ENCODE data around the gene MANSC1. TPM values are rescaled to one million over a fixed set of nuclear protein-coding genes. Genes with fewer than 3 reads are reported as not detected.

MANSC1 gene
- total and polyA plus RNA-seq, 2 of the 13 experiments (the other 11 are each of a cell fraction or from before 2014, with no cell fraction given) = 1.9 to 4.2 TPM

DNA sequence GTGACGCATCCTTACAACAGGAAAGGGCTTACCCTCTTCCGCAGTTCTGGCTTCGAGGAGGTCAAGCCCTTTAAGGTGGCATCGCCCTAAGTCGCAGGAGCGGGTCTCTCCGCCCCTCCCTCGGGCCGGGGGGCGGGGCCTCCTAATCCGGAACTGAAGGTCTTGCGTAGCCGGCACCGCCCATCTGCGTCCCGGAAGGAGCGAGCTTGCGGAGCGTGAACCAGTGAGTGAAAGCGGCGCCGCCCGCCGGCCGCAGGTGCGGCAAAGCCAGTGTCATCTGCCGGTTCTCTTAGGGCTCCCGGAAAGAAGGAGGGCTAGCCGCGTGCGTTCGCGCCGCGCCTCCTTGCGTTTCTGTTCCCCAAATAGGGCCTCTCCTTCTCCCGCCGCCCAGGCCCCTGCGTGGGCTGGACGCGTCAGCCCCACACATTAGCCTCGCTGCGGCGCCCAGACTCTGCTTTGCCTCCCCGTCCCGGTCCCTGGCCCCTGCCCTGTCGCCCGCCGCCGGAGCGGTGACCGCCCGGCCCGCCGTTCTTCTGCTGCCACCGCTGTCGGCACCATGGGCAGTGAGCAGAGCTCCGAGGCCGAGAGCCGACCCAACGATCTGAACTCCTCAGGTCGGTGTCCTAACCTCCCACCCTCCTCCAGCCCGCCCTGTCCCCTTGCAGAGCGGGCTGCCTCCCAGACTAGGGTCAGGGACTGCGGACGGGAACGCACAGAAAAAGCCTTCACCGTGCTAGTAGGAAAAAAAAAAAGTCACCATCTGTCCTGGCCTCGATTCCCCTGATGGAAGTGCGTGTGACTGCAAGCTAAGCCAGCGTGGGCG, 7.1 kb upstream of the MANSC1 start, which contains the start of gene BORCS5 (continued):
- TF ChIP-seq ZSCAN21 (CRISPR knock-in tag; IDR thresholded peaks at IDR 0.05; ENCODE audit: borderline replicate concordance) (peak; percentile 79; the same call in 1 of the 2 replicates), ZNF737 (CRISPR knock-in tag; IDR thresholded peaks at IDR 0.05; ENCODE audit: borderline replicate concordance) (peak; percentile 71), SRSF9 (IDR thresholded peaks at IDR 0.05; ENCODE audit: borderline replicate concordance, insufficient read depth, low read depth, low read length, poor library complexity, severe bottlenecking) (no peak), ZNF577 (CRISPR knock-in tag; IDR thresholded peaks at IDR 0.05; ENCODE audit: borderline replicate concordance, low read depth) (no peak), CBFB (CRISPR knock-in tag; IDR thresholded peaks at IDR 0.05) (0 out of 2 replicates have a peak, but pooled peaks have one; percentile 26), TAF1 (CRISPR knock-in tag; IDR thresholded peaks at IDR 0.05) (peak; percentile 95), ZNF451 (CRISPR knock-in tag; IDR thresholded peaks at IDR 0.05) (peak; percentile 85)
- TF ChIP-seq, protein P1, sequence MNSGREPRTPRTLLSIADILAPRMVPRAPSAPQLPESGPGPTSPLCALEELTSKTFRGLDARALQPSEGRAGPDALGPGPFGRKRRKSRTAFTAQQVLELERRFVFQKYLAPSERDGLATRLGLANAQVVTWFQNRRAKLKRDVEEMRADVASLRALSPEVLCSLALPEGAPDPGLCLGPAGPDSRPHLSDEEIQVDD (CRISPR knock-in tag; IDR thresholded peaks at IDR 0.05; ENCODE audit: borderline replicate concordance) = peak; percentile 67; the same call in 1 of the 2 replicates
- TF ChIP-seq, protein P2, sequence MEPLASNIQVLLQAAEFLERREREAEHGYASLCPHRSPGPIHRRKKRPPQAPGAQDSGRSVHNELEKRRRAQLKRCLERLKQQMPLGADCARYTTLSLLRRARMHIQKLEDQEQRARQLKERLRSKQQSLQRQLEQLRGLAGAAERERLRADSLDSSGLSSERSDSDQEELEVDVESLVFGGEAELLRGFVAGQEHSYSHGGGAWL (CRISPR knock-in tag; IDR thresholded peaks at IDR 0.05) = peak; percentile 95
- TF ChIP-seq, protein P3, sequence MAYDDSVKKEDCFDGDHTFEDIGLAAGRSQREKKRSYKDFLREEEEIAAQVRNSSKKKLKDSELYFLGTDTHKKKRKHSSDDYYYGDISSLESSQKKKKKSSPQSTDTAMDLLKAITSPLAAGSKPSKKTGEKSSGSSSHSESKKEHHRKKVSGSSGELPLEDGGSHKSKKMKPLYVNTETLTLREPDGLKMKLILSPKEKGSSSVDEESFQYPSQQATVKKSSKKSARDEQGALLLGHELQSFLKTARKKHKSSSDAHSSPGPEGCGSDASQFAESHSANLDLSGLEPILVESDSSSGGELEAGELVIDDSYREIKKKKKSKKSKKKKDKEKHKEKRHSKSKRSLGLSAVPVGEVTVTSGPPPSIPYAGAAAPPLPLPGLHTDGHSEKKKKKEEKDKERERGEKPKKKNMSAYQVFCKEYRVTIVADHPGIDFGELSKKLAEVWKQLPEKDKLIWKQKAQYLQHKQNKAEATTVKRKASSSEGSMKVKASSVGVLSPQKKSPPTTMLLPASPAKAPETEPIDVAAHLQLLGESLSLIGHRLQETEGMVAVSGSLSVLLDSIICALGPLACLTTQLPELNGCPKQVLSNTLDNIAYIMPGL (CRISPR knock-in tag; IDR thresholded peaks at IDR 0.05; ENCODE audit: borderline replicate concordance in 1 of 2, low read depth in 1 of 2) = peak; percentile 78 to 92
- TF ChIP-seq, protein P4, sequence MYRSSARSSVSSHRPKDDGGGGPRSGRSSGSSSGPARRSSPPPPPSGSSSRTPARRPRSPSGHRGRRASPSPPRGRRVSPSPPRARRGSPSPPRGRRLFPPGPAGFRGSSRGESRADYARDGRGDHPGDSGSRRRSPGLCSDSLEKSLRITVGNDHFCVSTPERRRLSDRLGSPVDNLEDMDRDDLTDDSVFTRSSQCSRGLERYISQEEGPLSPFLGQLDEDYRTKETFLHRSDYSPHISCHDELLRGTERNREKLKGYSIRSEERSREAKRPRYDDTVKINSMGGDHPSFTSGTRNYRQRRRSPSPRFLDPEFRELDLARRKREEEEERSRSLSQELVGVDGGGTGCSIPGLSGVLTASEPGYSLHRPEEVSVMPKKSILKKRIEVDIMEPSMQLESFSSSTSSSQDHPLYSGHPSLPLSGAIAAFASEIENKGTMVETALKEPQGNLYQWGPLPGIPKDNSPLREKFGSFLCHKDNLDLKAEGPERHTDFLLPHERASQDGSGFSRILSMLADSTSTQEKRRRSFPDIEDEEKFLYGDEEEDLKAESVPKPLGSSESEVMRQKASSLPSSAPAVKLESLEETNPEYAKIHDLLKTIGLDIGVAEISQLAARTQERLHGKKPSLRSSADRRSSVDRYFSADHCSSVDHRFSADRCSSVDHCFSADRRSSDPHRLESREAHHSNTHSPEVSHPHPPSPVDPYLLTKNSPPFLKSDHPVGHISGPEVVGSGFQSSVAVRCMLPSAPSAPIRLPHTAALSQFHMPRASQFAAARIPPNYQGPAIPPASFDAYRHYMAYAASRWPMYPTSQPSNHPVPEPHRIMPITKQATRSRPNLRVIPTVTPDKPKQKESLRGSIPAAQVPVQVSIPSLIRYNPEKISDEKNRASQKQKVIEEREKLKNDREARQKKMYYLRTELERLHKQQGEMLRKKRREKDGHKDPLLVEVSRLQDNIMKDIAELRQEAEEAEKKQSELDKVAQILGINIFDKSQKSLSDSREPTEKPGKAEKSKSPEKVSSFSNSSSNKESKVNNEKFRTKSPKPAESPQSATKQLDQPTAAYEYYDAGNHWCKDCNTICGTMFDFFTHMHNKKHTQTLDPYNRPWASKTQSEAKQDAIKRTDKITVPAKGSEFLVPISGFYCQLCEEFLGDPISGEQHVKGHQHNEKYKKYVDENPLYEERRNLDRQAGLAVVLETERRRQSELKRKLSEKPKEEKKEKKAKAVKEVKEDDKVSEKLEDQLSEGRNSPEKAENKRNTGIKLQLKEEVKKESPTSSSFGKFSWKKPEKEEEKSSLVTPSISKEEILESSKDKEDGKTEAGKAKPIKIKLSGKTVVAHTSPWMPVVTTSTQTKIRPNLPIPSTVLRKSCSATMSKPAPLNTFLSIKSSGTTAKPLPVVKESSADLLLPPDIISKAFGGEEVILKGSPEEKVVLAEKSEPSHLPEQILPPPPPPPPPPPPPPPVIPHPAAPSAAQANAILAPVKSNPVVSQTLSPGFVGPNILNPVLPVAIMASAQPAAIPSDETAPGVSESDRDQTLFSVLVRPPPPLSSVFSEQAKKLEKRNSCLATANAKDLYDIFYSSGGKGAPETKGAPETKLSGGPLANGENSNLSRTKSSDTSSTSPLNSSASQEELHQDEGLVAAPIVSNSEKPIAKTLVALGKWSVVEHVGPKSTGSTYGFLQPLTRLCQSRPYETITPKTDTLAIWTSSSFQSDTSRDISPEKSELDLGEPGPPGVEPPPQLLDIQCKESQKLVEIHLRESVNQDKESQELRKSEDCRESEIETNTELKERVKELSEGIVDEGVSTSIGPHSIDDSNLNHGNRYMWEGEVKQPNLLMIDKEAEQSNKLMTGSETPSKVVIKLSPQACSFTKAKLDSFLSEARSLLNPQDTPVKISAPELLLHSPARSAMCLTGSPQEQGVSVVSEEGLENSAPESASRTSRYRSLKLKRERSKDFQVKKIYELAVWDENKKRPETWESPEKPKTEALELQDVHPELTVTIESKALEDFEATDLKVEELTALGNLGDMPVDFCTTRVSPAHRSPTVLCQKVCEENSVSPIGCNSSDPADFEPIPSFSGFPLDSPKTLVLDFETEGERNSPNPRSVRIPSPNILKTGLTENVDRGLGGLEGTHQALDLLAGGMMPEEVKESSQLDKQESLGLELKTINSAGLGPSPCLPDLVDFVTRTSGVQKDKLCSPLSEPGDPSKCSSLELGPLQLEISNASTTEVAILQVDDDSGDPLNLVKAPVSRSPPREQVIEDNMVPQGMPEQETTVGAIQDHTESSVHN (CRISPR knock-in tag; IDR thresholded peaks at IDR 0.05) = no peak; the same call in 1 of the 2 replicates
- TF ChIP-seq, protein P5, sequence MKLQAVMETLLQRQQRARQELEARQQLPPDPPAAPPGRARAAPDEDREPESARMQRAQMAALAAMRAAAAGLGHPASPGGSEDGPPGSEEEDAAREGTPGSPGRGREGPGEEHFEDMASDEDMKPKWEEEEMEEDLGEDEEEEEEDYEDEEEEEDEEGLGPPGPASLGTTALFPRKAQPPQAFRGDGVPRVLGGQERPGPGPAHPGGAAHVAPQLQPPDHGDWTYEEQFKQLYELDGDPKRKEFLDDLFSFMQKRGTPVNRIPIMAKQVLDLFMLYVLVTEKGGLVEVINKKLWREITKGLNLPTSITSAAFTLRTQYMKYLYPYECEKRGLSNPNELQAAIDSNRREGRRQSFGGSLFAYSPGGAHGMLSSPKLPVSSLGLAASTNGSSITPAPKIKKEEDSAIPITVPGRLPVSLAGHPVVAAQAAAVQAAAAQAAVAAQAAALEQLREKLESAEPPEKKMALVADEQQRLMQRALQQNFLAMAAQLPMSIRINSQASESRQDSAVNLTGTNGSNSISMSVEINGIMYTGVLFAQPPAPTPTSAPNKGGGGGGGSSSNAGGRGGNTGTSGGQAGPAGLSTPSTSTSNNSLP (IDR thresholded peaks at IDR 0.05; ENCODE audit: low read depth, low read length) = no peak

Data from HepG2 (cell line).